Measurements from ENCODE around the gene MMAA. TPM values are rescaled to one million over a fixed set of nuclear protein-coding genes. Genes with fewer than 3 reads are reported as not detected.
A peak's percentile ranks its signal among the peaks of the same experiment; 100 is the strongest.
"Not testable (repeated sequence)": the region's sequence is repeated elsewhere in the genome, so short reads cannot be mapped to it uniquely, and the experiment has no call there.

The MMAA gene
- 7.4 TPM for polyA plus RNA-seq

DNA sequence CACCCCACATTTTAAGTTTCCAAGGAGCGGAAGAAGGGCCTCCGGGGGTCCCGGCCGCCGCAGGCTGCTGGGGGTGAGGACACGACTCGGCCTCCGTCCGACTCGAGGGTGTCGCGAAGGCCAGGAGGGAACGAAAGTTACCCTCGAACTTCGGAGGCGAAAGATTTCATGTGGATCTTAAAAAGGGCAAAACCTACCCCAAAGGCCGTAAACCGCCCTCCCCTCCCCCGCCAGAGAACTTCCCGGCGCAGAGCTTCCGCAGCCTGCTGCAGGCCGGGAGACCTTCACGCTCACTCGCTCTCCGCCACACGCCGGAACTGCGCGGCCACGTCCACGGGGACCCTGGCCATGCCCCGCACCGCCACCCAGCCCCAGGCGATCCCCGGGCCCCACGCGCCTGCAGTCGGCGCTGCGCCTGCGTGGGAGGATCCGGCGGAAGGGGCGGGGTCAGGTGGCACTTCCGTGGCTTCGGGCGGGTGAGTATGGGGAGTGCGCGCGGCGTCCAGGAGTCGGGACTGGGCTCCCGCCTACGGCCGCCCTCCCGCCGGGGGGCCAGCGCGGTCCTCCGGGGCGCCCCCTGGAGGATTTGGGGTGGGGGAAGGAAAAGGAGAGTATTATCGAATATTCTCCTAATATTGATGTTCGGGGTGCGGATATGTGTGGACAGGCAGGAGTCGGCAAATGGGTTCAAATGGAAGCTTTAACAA, at the start of gene MMAA:
Gene MMAA, plus strand, starts transcription at position 454 of the 707 bp plus-strand sequence. CDS start 19,755 bp downstream, outside the sequence.
- H3K4me1 Mint-ChIP-seq = peaks cover 10 to 20% (median 19%) of the 10 kb centered on the region in 3 donors
- peak within 1 kb of the TSS; percentile 95 to 99 (median 98) for H3K27ac Mint-ChIP-seq
- H3K4me3 Mint-ChIP-seq = peak within 1 kb of the TSS; percentile 96 to 99 (median 98)
- H3K9me3 Mint-ChIP-seq = peaks cover 0 to 2% (median 0%) of the 10 kb centered on the region in 3 donors
- H3K27me3 Mint-ChIP-seq = no peaks in the 10 kb centered on the region
- no peaks in the 10 kb centered on the region for H3K36me3 Mint-ChIP-seq

DNA sequence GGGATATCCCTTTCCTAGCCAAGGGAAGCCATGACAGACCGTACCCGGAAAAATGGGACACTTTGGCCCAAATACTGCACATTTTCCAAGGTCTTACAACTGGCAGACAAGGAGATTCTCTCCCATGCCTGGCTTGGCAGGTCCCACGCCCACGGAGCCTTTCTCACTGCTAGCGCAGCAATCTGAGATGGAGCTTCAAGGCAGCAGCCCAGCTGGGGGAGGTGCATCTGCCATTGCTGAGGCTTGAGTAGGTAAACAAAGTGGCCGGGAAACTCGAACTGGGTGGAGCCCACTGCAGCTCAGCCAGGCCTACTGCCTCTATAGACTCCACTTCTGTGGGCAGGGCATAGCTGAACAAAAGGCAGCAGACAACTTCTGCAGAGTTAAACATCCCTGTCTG, 44.6 kb upstream of the MMAA start:
- H3K27me3 Mint-ChIP-seq, H3K4me1 Mint-ChIP-seq, H3K4me3 Mint-ChIP-seq, H3K27ac Mint-ChIP-seq, H3K36me3 Mint-ChIP-seq: not testable (repeated sequence)
- H3K9me3 Mint-ChIP-seq = peaks cover 5 to 14% (median 7%) of the 10 kb centered on the region in 3 donors

DNA sequence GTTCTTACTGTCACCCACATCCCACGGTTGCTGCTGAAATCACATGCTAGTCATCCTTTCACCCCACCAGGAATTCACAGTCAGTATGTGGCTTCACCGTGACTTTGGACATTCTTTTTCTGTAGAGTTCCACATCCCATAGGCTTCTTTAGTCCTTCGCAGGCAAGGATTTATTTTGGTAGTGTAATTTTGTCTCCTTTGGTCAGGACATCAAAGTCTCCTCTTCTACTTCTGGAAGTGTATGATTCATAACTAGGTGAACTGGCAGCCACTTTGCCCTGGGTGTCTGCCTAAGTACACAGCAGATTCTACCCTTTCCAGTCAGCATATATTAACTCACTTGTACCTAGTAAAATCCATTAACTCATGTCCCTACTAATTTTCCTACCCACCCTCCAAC, 38.3 kb upstream of the MMAA start:
- Mint-ChIP-seq H3K27me3 (peaks cover 6% of the 10 kb centered on the region), H3K4me1 (no peaks in the 10 kb centered on the region), H3K9me3 (peaks cover 0 to 11% (median 2%) of the 10 kb centered on the region in 3 donors), H3K36me3 (no peaks in the 10 kb centered on the region), H3K4me3 (no peak overlapping the region), H3K27ac (no peak overlapping the region)

DNA sequence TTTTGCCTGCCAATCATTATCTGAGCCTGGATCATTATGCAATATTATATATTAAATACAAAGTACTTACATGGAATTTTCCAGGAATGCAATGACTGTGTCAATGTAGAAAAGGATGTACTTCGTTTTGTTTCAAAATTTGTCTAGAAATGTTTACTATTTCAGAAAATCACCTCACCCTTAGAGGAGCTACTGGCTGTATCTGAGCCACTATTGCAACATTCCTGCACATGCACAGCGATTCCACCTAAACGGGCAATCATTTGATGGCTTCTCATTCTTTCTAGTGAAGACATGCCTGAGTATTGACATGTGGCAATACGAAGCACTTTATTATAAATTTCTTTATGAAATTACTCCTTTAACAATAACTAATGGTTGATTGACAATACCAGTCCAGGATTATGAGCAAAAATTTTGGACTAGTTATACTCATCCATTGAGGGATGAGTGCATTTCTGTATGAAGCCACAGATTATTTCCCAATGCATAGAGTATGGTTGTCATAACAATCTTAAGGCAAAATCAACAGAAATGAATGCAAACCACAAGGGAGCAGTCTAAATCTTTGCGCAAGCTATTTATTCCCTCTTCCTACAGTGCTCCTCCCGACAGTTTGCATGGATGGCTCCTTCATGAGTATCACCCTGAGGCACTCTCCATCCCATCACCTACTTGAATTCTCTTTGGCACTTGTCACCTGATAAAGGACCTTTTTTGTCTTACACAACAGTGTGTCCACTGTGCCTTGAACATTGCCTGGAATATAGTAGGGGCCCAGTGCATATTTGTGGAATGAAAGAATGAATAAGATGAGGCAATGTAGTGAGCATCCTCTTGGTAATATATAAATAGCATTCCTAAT, 35.8 kb upstream of the MMAA start:
- H3K9me3 Mint-ChIP-seq = peaks cover 0 to 7% (median 2%) of the 10 kb centered on the region in 3 donors
- no peak overlapping the region for H3K4me3 Mint-ChIP-seq
- H3K27ac Mint-ChIP-seq = no peak overlapping the region
- no peaks in the 10 kb centered on the region for H3K4me1 Mint-ChIP-seq
- no peaks in the 10 kb centered on the region for H3K36me3 Mint-ChIP-seq
- peaks cover 8% of the 10 kb centered on the region for H3K27me3 Mint-ChIP-seq

DNA sequence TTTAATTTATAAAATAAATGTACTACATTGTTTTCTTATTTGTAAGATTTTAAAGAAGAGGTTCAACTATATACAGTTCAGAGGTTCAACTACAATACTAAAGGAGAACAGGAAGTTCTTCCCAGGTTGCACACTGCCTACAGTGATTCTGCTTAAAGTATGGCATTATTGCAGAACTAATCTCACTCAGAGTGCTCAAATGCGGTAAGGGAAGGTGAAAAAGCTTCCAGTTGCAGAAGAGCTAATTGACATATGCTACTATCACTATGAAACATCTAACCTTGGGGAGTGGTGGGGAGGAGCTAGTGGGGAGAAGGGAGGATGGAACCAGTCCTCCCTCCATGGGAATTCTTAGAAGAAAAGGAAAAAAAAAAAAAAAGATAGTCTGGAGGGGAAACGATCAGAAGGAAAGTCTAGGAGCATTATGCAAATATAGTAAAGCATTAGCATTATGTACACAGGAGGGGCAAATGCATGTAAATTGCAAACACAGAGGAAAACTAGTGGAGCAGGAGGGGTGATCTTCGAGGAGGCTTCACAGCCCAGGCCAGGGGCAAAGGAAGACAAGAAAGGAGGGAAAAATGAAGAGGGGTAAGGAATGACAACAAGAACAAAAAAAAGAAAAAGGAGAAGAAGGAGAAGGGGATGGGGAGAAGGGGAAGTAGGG, 32.0 kb upstream of the MMAA start:
- Mint-ChIP-seq H3K27me3 (peaks cover 10% of the 10 kb centered on the region), H3K4me3 (no peak overlapping the region), H3K9me3 (peaks cover 0 to 5% (median 1%) of the 10 kb centered on the region in 3 donors), H3K4me1 (no peaks in the 10 kb centered on the region), H3K36me3 (no peaks in the 10 kb centered on the region), H3K27ac (no peak overlapping the region)

DNA sequence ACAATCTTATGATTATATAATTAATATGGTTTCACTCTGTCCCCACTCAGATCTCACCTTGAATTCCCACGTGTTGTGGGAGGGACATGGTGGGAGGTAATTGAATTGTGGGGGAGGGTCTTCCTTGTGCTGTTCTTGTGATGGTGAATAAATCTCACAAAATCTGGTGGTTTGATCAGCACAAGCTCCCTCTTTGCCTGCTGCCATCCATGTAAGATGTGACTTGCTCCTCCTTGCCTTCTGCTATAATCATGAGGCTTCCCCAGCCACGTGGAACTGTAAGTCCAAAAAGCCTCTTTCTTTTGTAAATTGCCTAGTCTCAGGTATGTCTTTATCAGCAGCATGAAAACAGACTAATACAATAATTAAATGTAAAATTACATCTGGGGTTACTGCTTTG, 29.8 kb upstream of the MMAA start:
- H3K27ac Mint-ChIP-seq, H3K4me1 Mint-ChIP-seq, H3K36me3 Mint-ChIP-seq, H3K4me3 Mint-ChIP-seq, H3K27me3 Mint-ChIP-seq, H3K9me3 Mint-ChIP-seq: not testable (repeated sequence)

DNA sequence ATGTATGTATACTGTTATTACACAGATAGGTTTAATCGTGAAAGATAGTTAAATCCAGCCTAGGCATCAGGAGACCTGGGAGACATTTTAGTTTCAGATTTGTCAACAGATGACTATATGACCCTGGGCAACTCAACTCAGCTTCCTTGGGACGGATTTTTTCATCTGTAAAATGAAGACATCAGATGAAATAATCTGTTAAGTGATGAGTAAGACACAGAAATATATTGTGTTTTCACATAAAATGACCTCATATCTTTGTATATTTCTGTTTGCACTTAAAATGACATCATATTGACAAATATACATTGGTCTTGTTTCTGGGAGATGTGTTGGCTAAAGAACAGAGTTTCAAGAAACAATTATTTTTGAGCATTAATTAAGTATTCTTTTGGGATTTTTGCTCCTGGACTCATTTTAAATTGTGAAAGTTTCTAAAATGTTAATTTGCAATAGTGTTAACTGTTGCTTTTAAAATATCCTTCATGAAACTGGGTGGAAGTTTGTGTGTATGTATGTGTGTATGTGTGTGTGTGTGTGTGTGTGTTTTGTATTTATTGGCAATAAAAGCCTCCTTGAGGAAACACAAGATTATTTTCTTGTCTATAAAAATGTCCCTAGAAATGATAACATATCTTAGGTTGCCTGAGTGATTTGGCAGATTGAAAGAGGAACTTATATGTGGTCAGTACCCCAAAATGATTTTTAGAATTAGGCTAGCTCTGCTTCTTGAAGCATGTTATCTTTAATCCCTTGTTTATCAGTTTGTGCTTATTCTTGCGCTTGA, 29.1 kb upstream of the MMAA start:
- no peak overlapping the region for H3K27ac Mint-ChIP-seq
- H3K4me1 Mint-ChIP-seq = no peaks in the 10 kb centered on the region
- H3K9me3 Mint-ChIP-seq = peaks cover 0 to 5% (median 3%) of the 10 kb centered on the region in 3 donors
- no peak overlapping the region for H3K4me3 Mint-ChIP-seq
- peaks cover 8% of the 10 kb centered on the region for H3K27me3 Mint-ChIP-seq
- no peaks in the 10 kb centered on the region for H3K36me3 Mint-ChIP-seq

DNA sequence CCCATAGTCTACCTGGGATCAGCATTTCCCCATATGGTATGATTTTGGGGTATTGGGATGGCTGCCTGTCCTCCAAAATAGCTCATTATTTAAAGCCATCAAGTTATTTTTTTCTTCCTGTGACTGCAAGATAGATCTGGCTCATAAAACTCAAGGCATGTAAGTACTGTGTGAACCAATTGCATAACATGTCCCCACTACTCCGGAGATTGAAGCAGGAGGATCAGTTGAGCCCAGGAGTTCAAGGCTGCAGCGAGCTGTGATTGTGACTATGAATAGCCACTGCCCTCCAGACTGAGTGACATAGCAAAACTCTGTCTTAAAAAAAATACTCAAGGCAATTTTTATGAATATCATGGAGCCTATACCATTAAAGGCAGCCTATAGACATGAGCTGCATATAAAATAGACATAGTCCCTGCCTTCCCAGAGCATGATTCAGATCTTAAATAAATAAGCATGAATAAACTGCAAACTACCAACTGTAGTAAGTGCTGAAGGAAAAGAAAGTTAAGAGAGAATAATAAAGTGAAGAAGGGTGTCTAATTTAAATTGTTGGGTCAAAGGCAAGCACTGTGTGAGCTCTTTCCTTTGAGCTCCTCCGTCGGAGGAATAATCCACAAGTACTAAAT, 16.9 kb upstream of the MMAA start:
- Mint-ChIP-seq H3K27me3 (peaks cover 6% of the 10 kb centered on the region), H3K9me3 (peaks cover 1 to 18% (median 5%) of the 10 kb centered on the region in 3 donors), H3K4me3 (no peak overlapping the region), H3K36me3 (no peaks in the 10 kb centered on the region), H3K27ac (no peak overlapping the region), H3K4me1 (no peaks in the 10 kb centered on the region)

DNA sequence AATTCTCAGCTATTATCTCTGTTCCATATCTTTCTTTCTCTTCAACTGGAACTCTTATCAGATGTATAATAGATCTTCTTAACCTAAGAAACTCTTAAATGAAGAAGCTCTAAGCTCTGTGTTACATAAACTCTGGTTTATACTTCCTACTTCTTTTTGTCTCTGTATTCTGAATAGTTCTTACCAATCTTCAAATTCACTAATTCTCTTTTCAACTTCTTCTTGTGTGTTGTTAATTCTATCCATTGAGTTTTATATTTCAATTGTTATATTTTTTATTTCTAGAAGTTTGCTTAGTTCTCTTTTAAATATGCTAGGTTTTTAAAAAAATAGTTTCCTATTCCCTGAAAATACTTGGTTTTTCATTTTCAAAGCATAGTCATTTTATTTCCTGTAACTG, 13.2 kb upstream of the MMAA start:
- H3K4me1 Mint-ChIP-seq = no peaks in the 10 kb centered on the region
- H3K27ac Mint-ChIP-seq = no peak overlapping the region
- peaks cover 1 to 18% (median 5%) of the 10 kb centered on the region in 3 donors for H3K9me3 Mint-ChIP-seq
- no peaks in the 10 kb centered on the region for H3K36me3 Mint-ChIP-seq
- no peak overlapping the region for H3K4me3 Mint-ChIP-seq
- no peaks in the 10 kb centered on the region for H3K27me3 Mint-ChIP-seq

DNA sequence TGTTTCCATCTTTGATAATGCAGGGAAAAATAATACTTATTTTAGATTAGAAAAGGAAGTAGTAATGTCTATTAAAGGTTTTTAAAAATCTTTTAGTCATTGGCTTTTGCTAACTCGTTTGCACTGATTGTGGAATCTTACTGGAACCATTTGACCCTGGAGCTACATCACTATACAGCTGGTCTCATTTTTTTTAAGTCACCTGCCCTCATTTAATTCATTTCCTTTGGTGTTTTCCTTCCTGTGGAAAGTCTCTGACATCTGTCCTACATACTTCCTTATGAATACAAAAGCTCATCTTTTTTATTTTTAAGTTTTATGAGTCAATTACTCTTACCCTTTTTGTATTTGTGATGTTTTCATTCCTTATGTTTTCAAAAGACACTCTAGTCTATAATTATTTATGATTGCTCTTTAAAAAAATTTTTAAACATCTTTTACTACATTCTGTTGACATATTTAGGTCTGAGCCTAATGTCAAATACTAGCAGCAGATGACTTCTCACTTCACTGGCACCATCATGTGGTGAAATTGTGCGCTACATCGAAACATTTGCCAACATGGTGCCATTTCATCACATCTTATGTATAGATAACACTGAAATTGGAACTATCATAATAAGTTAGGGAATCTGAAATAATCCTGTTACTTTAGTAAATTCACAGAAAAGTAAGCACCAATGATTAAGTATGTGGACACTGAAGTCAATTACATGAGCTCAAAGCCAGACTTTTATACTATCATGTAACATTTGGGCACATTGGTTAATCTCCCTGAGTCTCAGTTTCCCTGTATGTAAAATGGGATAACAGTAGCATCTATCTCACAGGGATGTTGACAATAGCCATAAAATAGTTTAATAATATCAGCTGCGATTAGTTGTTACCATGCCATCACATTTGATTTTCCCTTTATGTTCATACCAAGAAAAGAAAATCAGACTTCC, 9.4 kb upstream of the MMAA start:
- Mint-ChIP-seq H3K27ac (no peak overlapping the region), H3K27me3 (no peaks in the 10 kb centered on the region), H3K9me3 (peaks cover 1 to 18% (median 5%) of the 10 kb centered on the region in 3 donors), H3K4me1 (no peaks in the 10 kb centered on the region), H3K36me3 (no peaks in the 10 kb centered on the region), H3K4me3 (no peak overlapping the region)

DNA sequence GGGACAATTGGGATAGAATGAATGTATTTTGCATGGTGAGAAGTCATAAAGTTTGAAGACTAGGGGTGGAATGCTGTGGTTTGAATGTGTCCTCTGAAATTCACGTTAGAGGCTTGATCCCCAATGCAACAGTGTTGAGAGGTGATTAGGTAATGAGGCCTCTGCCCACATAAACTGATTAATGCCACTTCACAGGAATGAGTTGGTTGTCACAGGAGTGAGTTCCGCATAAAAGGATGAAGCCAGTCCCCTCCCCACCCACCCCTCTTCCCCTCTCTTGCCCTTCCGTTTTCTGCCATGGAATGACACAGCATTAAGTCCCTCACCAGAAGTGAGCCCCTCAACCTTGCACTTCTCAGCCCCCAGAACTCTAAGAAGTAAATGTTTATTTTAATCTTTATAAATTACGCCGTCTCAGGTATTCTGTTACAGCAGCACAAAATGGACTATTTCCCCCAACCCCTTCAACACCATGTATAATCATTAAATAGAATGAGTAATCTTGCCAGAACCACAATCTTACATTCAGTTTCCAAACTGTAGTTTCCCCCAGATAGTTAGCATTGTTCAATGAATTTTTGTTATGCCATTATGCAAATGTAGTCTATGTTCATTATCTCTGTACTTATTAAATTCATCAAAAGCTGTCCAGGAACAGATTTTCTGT, 5.5 kb upstream of the MMAA start:
- Mint-ChIP-seq H3K9me3 (no peaks in the 10 kb centered on the region), H3K27me3 (no peaks in the 10 kb centered on the region), H3K27ac (no peak overlapping the region), H3K4me1 (peaks cover 6 to 11% (median 10%) of the 10 kb centered on the region in 3 donors), H3K4me3 (no peak overlapping the region), H3K36me3 (no peaks in the 10 kb centered on the region)

DNA sequence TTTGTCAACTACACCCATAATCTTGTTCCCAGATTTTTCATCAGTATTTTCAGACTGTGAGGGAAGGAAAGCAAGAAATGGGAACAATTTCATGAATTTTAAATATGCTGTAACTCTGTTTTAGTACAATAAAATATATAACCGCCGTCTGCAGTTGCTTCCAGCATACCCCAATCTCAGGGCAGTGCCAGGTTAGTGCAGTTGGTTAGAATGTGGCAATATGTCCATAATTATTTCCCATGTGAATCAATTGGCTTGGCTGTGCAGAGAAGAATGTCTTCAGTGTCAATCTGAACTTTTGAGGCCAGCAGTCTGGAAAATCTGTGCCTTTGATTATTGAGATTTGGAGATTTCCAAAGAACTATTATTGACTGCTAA, 5.0 kb upstream of the MMAA start:
- no peaks in the 10 kb centered on the region for H3K9me3 Mint-ChIP-seq
- H3K27ac Mint-ChIP-seq = no peak overlapping the region
- H3K4me3 Mint-ChIP-seq = no peak overlapping the region
- H3K4me1 Mint-ChIP-seq = peaks cover 6 to 14% (median 10%) of the 10 kb centered on the region in 3 donors
- no peaks in the 10 kb centered on the region for H3K36me3 Mint-ChIP-seq
- H3K27me3 Mint-ChIP-seq = no peaks in the 10 kb centered on the region

All from IgD-negative memory B cell (primary cell).